GM19043 (cell line): ENCODE measurements around the gene SMAD4.
"Not testable (repeated sequence)": the region's sequence is repeated elsewhere in the genome, so short reads cannot be mapped to it uniquely, and the experiment has no call there.

Source experiments
- ATAC-seq: cut with Tn5 transposase; IDR thresholded peaks from one replicate; pipeline ENCODE4 v1.9.1; 2021; ENCODE audit warnings: low read depth; ENCODE audit not compliant: unreplicated experiment

The SMAD4 gene

GRCh38 chr18:51107598-51108305, 77.7 kb downstream of the SMAD4 start:
- no peak for ATAC-seq

DNA sequence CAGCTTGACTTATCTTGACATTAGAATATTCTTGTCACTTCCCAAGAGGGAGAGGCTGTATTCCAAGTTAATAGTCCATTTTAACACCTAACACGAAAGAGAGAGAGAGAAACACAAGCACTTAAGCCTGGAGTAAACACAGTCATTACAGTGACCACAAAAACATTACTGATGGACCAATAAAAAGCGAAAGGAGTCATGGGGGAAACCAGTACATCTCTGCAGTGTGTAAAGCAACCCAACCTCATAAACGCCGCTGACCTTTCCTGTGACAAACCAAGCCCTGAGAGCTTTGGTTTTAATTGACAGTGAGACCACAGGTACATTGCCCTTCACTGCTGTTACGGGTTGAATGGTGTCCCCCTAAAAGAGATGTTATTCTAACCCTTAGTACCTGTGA, 78.3 kb downstream of the SMAD4 start:
- no peak for ATAC-seq

DNA sequence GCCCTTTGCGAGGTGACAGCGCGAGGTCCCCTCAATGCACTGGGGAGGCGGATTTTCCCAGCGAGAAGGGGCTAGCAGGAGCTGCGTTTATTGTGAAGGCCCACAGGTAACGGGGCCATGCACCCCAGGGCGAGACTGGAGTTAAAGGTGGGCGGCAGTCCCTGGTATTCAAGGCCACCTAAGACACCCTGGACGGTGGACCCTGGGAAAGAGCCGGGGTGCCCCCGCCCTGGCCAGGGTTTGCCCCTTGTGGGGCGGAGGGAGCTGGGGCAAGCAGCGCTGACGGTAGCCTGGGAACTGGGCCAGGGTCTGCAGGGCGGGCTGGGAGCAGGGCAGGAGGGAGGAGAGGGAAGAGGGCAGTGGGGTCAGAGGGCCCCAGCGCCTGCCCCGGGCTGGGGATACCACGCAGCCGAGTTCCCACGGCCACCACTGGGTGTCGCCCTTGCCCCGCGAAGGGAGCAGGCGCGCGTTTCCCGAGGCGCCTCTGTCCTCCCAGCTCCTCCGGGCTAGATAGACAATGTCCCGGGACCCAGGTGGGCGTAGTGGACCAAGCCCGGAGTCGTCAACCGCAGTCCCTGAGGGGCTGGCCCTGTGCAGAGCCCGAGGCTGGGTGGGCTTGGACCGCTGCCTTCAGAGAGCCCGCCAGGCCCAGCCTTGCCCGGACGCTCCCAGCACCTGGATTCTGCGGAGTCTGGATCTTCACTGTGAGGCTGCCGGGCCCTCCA, 80.2 kb downstream of the SMAD4 start:
- peak; percentile 85 for ATAC-seq

DNA sequence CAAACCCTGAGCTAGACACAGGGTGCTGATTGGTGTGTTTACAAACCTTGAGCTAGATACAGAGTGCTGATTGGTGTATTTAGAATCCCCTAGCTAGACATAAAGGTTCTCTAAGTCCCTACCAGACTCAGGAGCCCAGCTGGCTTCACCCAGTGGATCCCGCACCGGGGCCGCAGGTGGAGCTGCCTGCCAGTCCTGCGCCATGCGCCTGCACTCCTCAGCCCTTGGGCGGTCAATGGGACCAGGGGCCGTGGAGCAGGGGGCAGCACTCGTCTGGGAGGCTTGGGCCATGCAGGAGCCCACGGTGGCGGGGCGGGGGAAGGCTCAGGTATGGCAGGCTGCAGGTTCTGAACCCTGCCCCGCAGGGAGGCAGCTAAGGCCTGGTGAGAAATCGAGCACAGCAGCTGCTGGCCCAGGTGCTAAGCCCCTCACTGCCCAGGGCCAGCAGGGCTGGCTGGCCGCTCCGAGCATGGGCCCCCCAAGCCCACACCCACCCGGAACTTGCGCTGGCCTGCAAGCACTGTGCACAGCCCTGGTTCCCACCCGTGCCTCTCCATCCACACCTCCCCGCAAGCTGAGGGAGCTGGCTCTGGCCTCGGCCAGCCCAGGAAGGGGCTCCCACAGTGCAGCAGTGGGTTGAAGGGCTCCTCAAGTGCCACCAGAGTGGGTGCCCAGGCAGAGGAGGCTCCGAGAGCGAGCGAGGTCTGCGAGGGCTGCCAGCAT, 81.8 kb downstream of the SMAD4 start:
- not testable (repeated sequence) for ATAC-seq

DNA sequence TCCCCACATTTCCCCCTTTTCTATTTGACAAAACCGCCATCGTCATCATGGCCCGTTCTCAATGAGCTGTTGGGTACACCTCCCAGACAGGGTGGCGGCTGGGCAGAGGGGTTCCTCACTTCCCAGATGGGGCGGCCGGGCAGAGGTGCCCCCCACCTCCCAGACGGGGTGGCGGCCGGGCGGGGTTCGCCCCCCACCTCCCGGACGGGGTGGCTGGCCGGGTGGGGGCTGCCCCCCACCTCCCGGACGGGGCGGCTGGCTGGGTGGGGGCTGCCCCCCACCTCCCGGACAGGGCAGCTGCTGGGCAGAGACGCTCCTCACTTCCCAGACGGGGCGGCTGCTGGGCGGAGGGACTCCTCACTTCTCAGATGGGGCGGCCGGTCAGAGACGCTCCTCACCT, 87.0 kb downstream of the SMAD4 start:
- ATAC-seq, result not testable (repeated sequence)

- not testable (repeated sequence) for ATAC-seq
Observed at GRCh38 chr18:51119561-51119960, 89.5 kb downstream of the SMAD4 start.

DNA sequence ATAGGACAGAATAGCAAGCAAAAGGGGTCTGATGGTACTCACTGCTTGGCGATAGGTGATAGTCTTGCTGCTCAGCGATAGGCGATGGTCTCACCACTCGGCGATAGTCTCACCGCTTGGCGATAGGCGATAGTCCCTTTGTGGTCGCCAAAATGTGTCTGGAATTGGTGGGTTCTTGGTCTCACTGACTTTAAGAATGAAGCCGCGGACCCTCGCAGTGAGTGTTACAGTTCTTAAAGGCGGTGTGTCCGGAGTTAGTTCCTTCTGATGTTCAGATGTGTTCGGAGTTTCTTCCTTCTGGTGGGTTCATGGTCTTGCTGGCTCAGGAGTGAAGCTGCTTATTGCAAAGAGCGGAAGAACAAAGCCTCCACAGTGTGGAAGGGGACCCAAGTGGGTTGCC, 90.0 kb downstream of the SMAD4 start:
- ATAC-seq, result not testable (repeated sequence)

DNA sequence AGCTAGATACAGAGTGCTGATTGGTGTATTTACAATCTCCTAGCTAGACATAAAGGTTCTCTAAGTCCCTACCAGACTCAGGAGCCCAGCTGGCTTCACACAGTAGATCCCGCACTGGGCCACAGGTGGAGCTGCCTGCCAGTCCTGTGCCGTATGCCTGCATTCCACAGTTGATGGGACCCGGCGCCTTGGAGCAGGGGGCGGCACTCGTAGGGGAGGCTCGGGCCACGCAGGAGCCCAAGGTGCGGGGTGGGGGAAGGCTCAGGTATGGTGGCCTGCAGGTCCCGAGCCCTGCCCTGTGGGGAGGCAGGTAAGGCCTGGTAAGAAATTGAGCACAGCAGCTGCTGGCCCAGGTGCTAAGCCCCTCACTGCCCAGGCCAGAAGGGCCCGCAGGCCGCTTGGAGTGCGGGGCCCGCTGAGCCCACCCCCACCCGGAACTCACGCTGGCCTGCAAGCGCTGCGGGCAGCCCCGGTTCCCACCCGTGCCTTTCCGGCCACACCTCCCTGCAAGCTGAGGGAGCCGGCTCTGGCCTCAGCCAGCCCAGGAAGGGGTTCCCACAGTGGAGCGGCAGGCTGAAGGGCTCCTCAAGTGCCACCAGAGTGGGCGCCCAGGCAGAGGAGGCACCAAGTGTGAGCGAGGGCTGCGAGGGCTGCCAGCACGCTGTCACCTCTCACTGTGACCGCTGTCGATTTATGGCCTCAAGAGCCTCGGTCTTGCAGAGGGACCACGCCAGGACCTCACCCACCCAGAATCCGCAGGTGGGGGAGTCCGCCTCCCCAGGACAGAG, 91.0 kb downstream of the SMAD4 start:
- ATAC-seq, result no peak

DNA sequence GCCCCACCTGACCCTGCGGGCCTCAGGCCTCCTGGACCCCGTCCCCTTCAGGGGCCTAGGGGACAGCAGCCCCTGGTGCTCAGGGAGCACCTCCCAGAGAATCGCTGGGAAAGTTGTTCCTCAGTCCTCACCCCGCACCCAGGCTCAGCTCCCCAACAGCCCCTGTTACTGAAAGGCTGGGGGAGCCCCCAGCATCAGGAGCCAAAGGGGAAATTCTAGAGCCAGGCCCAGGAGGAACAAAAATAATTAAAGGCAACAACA, 91.5 kb downstream of the SMAD4 start:
- ATAC-seq, result no peak

DNA sequence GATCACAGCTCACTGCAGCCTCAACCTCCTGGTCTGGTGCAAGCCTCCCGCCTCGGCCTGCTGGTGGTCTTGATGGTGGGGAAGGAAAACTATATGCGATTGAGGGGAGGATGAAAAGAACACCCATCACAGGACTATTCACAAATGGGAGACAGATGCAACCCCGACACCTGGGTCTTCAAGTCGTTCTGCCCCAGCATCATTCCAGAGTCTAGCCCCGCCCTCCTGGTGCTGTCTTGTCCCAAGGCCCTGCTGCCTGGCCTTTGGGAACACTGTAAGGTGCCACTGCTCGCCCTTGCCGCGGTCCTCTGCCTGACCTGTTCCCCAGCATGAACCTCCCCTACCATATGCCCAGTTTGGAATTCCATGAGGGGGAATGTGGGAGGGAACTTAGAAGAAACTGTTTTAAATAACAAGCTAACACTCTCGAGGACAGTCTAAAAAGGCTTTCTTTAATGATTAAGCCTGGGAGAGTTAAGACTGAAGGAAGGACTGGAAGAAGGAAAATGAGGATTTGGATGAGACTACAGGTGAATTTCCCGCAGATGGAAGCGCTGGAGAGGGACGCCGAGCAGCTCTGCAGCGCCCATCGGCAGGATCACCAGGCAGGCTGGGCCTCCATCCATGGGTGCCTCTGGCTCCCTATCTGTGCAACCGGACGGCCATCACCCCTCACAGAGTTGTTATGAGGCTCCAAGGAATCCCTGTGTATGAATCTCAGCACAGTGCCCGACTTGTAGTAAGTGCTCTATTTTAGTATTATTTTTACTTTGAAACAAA, 92.4 kb downstream of the SMAD4 start:
- no peak for ATAC-seq

DNA sequence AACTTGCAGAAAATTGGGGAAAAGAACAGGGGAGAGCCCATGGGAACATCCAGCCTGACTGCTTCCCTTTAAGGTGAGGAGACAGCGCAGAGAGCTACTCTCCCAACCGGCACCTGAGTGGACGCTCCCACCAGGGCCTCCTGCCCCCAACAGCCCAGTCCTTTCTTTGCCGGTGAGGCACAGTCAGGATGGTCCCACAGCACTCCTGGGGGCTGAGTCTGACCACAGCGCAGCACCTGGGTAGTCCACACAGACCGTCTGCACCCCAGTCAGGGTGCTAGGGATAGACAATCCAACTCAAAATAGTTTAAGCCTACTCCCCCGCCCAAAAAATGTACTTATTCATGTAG, 93.0 kb downstream of the SMAD4 start:
- ATAC-seq, result no peak

DNA sequence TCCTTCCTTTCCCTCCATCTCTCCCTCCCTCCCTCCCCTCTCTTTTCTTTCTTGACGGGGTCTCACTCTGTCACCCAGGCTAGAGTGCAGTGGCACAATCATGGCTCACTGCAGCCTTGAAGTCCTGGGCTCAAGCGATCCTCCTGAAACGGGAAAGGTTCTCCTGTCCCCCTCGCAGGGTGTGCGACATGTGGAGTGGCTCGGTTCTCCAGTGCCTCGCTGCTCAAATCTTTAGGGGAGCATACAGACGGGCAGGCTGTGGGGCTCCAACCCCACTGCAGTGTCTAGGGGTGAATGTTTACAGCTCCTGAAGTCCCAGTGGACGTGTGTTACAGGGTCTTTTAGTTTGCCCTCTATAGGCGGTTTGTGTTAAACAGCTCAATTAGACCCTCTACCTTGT, 93.5 kb downstream of the SMAD4 start:
- no peak for ATAC-seq

DNA sequence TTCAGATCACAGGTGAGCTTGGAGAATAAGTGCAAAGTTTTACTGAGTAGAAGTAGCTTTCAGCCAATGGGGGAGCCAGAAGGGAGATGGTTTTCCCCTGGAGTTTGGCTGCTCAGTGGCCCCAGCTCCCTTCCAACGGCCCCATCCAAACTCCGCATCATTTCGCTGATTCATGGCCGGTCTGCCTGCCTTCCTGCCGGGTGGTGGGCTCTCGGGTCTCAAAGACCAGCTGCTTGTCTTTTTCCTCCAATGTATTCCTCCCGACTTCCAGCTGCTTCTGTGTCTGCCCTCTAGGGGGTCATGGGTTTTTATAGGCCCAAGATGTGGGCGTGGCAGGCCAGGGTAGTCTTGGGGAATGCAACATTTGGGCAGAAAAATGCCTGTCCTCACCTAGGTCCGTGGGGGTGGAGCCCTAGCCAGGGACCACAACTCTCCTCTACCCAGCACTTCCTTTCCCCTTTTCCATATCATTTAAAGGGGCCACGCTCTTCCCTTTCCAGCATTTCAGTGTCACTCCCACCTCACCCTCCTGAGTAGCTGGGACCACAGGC, 94.0 kb downstream of the SMAD4 start:
- ATAC-seq, result no peak

- no peak for ATAC-seq
Observed at GRCh38 chr18:51125976-51126375, 96.0 kb downstream of the SMAD4 start.

DNA sequence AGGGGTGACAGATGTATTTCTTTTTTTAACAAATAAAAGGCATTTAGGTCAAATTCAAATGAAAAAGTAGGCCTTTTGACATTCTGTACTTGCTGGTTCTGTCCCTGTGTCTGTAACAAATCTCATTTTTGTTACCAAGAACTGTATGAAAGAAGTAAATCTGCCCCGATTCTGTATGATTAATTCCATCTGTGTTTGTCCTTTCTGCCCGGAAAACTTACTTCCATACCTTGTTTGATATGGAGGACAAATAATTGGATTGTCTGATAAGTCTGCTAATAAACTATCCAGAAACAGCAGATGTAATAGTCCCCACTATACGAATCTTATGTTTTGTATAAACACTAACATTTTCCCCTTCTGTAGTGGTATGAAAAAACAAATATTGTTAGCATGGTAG, 97.7 kb downstream of the SMAD4 start:
- no peak for ATAC-seq

DNA sequence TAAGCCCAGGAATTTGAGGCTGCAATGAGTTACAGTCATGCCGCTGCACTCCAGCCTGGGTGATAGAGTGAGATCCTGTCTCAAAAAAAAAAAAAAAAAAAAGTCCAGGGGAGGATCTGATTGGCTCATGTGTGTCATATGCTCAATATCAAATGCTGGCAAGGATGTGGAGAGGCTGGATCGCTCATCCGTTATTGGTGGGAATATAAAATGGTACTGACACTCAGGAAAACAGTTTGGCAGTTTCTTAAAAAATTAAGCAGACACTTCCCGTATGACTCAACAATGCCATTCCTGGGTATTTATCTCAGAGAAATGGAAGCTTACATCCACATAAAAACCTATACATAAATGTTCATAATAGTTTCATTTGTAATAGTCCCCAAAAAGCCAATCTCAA, 98.5 kb downstream of the SMAD4 start:
- no peak for ATAC-seq

GRCh38 chr18:51132256-51132935, 102.4 kb downstream of the SMAD4 start:
- ATAC-seq, result no peak

GRCh38 chr18:51133580-51134160, 103.7 kb downstream of the SMAD4 start:
- ATAC-seq, result no peak
